ENCODE measurements around the gene ADSL. TPM values are rescaled to one million over a fixed set of nuclear protein-coding genes. Genes with fewer than 3 reads are reported as not detected.
A peak's percentile ranks its signal among the peaks of the same experiment; 100 is the strongest.

Gene ADSL
- total and polyA plus RNA-seq, 12 donors: 29.3 to 101 (median 53.9) TPM

- no peak overlapping the region for H3K27ac ChIP-seq
- peaks cover 0 to 31% (median 11%) of the 10 kb centered on the region in 9 donors for H3K4me1 ChIP-seq
- no peaks in the 10 kb centered on the region for H3K27me3 ChIP-seq
- no peaks in the 10 kb centered on the region for H3K9me3 ChIP-seq
- no peak overlapping the region for H3K4me3 ChIP-seq
- intact Hi-C loops (cut with DNase I): no loop called here
- 94 to 96% methylated on average over 5 of the region's 5 CpGs for WGBS, 2 donors
- DNase-seq (no peak), ATAC-seq (no peak)
- no peak for TF ChIP-seq CTCF (IDR thresholded peaks at IDR 0.05)
- H3K36me3 ChIP-seq: peaks cover 2 to 93% (median 47%) of the 10 kb centered on the region in 9 donors
Measured at GRCh38 chr22:40417881-40418280, 71.6 kb downstream of the ADSL start.

- Histone ChIP-seq H3K27me3 (no peaks in the 10 kb centered on the region), H3K4me3 (no peak overlapping the region), H3K27ac (no peak overlapping the region), H3K36me3 (peaks cover 2 to 95% (median 53%) of the 10 kb centered on the region in 9 donors), H3K9me3 (no peaks in the 10 kb centered on the region), H3K4me1 (peaks cover 0 to 33% (median 11%) of the 10 kb centered on the region in 9 donors)
- no peak for TF ChIP-seq CTCF (IDR thresholded peaks at IDR 0.05)
- peak in 1 of 2 donors; percentile 33 for DNase-seq
- ATAC-seq: peak in 6 of 8 donors; percentile 8 to 30 (median 22)
- intact Hi-C loops (cut with DNase I): no loop called here
- WGBS, 2 donors: 77 to 81% methylated on average over 41 to 42 of the region's 42 CpGs
Measured at GRCh38 chr22:40418366-40419201, 72.3 kb downstream of the ADSL start.

- intact Hi-C loops (cut with DNase I): no loop called here
- DNase-seq: no peak
- H3K4me1 ChIP-seq: peaks cover 0 to 33% (median 11%) of the 10 kb centered on the region in 9 donors
- H3K4me3 ChIP-seq: no peak overlapping the region
- H3K36me3 ChIP-seq: peaks cover 2 to 98% (median 53%) of the 10 kb centered on the region in 9 donors
- no peak for TF ChIP-seq CTCF (IDR thresholded peaks at IDR 0.05)
- H3K9me3 ChIP-seq: no peaks in the 10 kb centered on the region
- WGBS, 2 donors: 82 to 89% methylated on average over 8 of the region's 8 CpGs
- ATAC-seq: no peak
- no peaks in the 10 kb centered on the region for H3K27me3 ChIP-seq
- no peak overlapping the region for H3K27ac ChIP-seq
Measured at GRCh38 chr22:40419718-40420117, 73.4 kb downstream of the ADSL start.

- peaks cover 0 to 33% (median 11%) of the 10 kb centered on the region in 9 donors for H3K4me1 ChIP-seq
- intact Hi-C loops (cut with DNase I): no loop called here
- no peaks in the 10 kb centered on the region for H3K27me3 ChIP-seq
- no peak for ATAC-seq
- TF ChIP-seq CTCF (IDR thresholded peaks at IDR 0.05): no peak
- H3K27ac ChIP-seq: no peak overlapping the region
- 95 to 96% methylated on average over 18 of the region's 18 CpGs for WGBS, 2 donors
- no peak overlapping the region for H3K4me3 ChIP-seq
- peaks cover 2 to 100% (median 53%) of the 10 kb centered on the region in 9 donors for H3K36me3 ChIP-seq
- no peak for DNase-seq
- no peaks in the 10 kb centered on the region for H3K9me3 ChIP-seq
Measured at GRCh38 chr22:40420341-40421081, 74.2 kb downstream of the ADSL start.

Data from heart right ventricle (tissue), 16 donors.